Lower leg skin (tissue), 3 donors: Measurements from ENCODE around the gene CALN1.

ENCODE experiments used
- POLR2A ChIP-seq, 2 donors: fragments of 450-650 bp; IDR thresholded peaks; one replicate each; pipeline ENCODE4 v1.6.1; 2016 to 2017; ENCODE audit warnings: antibody characterized with exemption in 2 of 2, mild to moderate bottlenecking in 1 of 2, moderate library complexity in 1 of 2
- TF ChIP-seq, protein P1 (sequence below), 3 donors: fragments of 450-650 bp; IDR thresholded peaks; one replicate each; pipeline ENCODE4 v1.5.1; 2016; ENCODE audit warnings: antibody characterized with exemption in 3 of 3, mild to moderate bottlenecking in 3 of 3, moderate library complexity in 2 of 3

DNA sequence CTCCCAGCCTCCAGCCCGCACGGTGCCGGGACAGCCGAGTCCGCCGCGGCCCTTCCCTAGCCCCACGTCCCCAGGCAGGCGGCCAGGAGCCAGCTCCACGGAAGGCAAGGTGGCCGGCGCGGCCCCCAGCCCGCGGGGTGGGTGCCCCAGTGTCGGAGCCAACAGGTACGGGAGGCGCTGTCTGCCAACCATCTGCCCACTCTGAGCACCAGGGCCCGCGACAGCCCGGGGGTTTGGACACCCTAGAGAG is 75.8 kb downstream of the CALN1 start:
- TF ChIP-seq, protein P1, sequence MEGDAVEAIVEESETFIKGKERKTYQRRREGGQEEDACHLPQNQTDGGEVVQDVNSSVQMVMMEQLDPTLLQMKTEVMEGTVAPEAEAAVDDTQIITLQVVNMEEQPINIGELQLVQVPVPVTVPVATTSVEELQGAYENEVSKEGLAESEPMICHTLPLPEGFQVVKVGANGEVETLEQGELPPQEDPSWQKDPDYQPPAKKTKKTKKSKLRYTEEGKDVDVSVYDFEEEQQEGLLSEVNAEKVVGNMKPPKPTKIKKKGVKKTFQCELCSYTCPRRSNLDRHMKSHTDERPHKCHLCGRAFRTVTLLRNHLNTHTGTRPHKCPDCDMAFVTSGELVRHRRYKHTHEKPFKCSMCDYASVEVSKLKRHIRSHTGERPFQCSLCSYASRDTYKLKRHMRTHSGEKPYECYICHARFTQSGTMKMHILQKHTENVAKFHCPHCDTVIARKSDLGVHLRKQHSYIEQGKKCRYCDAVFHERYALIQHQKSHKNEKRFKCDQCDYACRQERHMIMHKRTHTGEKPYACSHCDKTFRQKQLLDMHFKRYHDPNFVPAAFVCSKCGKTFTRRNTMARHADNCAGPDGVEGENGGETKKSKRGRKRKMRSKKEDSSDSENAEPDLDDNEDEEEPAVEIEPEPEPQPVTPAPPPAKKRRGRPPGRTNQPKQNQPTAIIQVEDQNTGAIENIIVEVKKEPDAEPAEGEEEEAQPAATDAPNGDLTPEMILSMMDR (IDR thresholded peaks at IDR 0.05), result no peak
- no peak for TF ChIP-seq POLR2A (IDR thresholded peaks at IDR 0.05)
